Thymus (tissue), 11 donors: ENCODE results near the gene JAG2. TPM values are rescaled to one million over a fixed set of nuclear protein-coding genes. Genes with fewer than 3 reads are reported as not detected.
A peak's percentile ranks its signal among the peaks of the same experiment; 100 is the strongest.

Experiments
- DNase-seq, 9 donors: peaks; one replicate each; pipeline ENCODE4 v3.0.0-alpha.2; 2013; ENCODE audit warnings: low spot score in 9 of 9, low read depth in 6 of 9, missing footprints in 1 of 9
- H3K27ac ChIP-seq, 2 donors: one replicate each; pipeline ENCODE4 v1.5.1; 2013; ENCODE audit warnings: control low read depth in 1 of 2, low read depth in 1 of 2, low read length in 1 of 2, mild to moderate bottlenecking in 1 of 2, moderate library complexity in 1 of 2
- H3K27me3 ChIP-seq, 2 donors: one replicate each; pipeline ENCODE4 v1.5.1; 2013; ENCODE audit warnings: low read length in 1 of 2; ENCODE audit not compliant: control insufficient read depth in 2 of 2, insufficient read depth in 1 of 2
- H3K36me3 ChIP-seq, 2 donors: one replicate each; pipeline ENCODE4 v1.5.1; 2013; ENCODE audit warnings: low read length in 1 of 2, mild to moderate bottlenecking in 1 of 2, moderate library complexity in 1 of 2; ENCODE audit not compliant: control insufficient read depth in 2 of 2, insufficient read depth in 2 of 2
- H3K4me1 ChIP-seq, 2 donors: one replicate each; pipeline ENCODE4 v1.5.1; 2013; ENCODE audit warnings: low read length in 2 of 2; ENCODE audit not compliant: control insufficient read depth in 2 of 2, insufficient read depth in 2 of 2
- H3K4me3 ChIP-seq, 2 donors: one replicate each; pipeline ENCODE4 v1.5.1; 2013; ENCODE audit warnings: low read length in 2 of 2, control low read depth in 1 of 2, mild to moderate bottlenecking in 1 of 2
- H3K9me3 ChIP-seq, 2 donors: one replicate each; pipeline ENCODE4 v1.5.1; 2013; ENCODE audit warnings: low read length in 1 of 2, mild to moderate bottlenecking in 1 of 2; ENCODE audit not compliant: control insufficient read depth in 2 of 2, insufficient read depth in 1 of 2
- WGBS: extraction: QIAGEN DNeasy Blood & Tissue Kit; methylation state at CpG from one replicate; pipeline ENCODE4 v1.1.7; 2013; 5-methylcytosine and 5-hydroxymethylcytosine counted together
- polyA plus RNA-seq: library from polyadenylated mRNA; stranded (reverse); fragments of 200-250 nt; gene quantifications from one replicate; pipeline ENCODE4 v1.2.3, GENCODE V29; 2013
- total RNA-seq: library from RNA; stranded (reverse); fragments of 120-200 nt; gene quantifications from one replicate; pipeline ENCODE4 v1.2.4, GENCODE V29; 2013
- donor health status: healthy.

JAG2 gene
- total and polyA plus RNA-seq, 2 donors = 8.8 to 40.8 TPM

- Histone ChIP-seq H3K27me3 (peaks cover 48 to 55% of the 10 kb centered on the region in 2 donors), H3K4me1 (peaks cover 0 to 23% of the 10 kb centered on the region in 2 donors), H3K36me3 (no peaks in the 10 kb centered on the region), H3K9me3 (peaks cover 0 to 5% of the 10 kb centered on the region in 2 donors), H3K4me3 (no peak overlapping the region), H3K27ac (peak overlapping the region in 1 of 2 donors; percentile 32)
- DNase-seq = no peak
- WGBS = 93% methylated on average over 32 of the region's 32 CpGs
These were observed 2.7 kb downstream of the JAG2 start for GRCh38 chr14:105165761-105166485.

- peaks cover 43 to 48% of the 10 kb centered on the region in 2 donors for H3K27me3 ChIP-seq
- WGBS = 72% methylated on average over 10 of the region's 10 CpGs
- DNase-seq = no peak
- H3K4me1 ChIP-seq = peaks cover 0 to 16% of the 10 kb centered on the region in 2 donors
- no peak overlapping the region for H3K27ac ChIP-seq
- peaks cover 0 to 5% of the 10 kb centered on the region in 2 donors for H3K9me3 ChIP-seq
- H3K4me3 ChIP-seq = no peak overlapping the region
- no peaks in the 10 kb centered on the region for H3K36me3 ChIP-seq
These were observed 3.4 kb downstream of the JAG2 start for GRCh38 chr14:105165134-105165704.

- DNase-seq = no peak
- peaks cover 0 to 7% of the 10 kb centered on the region in 2 donors for H3K4me1 ChIP-seq
- H3K9me3 ChIP-seq = no peaks in the 10 kb centered on the region
- no peaks in the 10 kb centered on the region for H3K36me3 ChIP-seq
- peaks cover 25 to 33% of the 10 kb centered on the region in 2 donors for H3K27me3 ChIP-seq
- WGBS = 89% methylated on average over 18 of the region's 18 CpGs
- H3K4me3 ChIP-seq = no peak overlapping the region
- no peak overlapping the region for H3K27ac ChIP-seq
These were observed 5.4 kb downstream of the JAG2 start for GRCh38 chr14:105163040-105163742.

GRCh38 chr14:105162669-105162979 lies 6.0 kb downstream of the JAG2 start:
- Histone ChIP-seq H3K27ac (no peak overlapping the region), H3K4me3 (no peak overlapping the region), H3K9me3 (no peaks in the 10 kb centered on the region), H3K36me3 (no peaks in the 10 kb centered on the region), H3K4me1 (peaks cover 0 to 7% of the 10 kb centered on the region in 2 donors), H3K27me3 (peaks cover 20 to 29% of the 10 kb centered on the region in 2 donors)
- 92% methylated on average over 2 of the region's 2 CpGs for WGBS
- DNase-seq = no peak

GRCh38 chr14:105161964-105162668 lies 6.5 kb downstream of the JAG2 start:
- Histone ChIP-seq H3K27ac (no peak overlapping the region), H3K9me3 (no peaks in the 10 kb centered on the region)

GRCh38 chr14:105161309-105161708 lies 7.3 kb downstream of the JAG2 start:
- H3K4me1 ChIP-seq = peaks cover 0 to 7% of the 10 kb centered on the region in 2 donors
- H3K27ac ChIP-seq = no peak overlapping the region
- peaks cover 7 to 18% of the 10 kb centered on the region in 2 donors for H3K27me3 ChIP-seq
- DNase-seq = no peak
- no peaks in the 10 kb centered on the region for H3K36me3 ChIP-seq
- no peak overlapping the region for H3K4me3 ChIP-seq
- no peaks in the 10 kb centered on the region for H3K9me3 ChIP-seq
- WGBS = 86% methylated on average over 15 of the region's 15 CpGs

More at GRCh38 chr14:105161964-105162668, 6.5 kb downstream of the JAG2 start:
- Histone ChIP-seq H3K36me3 (no peaks in the 10 kb centered on the region), H3K4me3 (no peak overlapping the region), H3K27me3 (peaks cover 15 to 26% of the 10 kb centered on the region in 2 donors), H3K4me1 (peaks cover 0 to 7% of the 10 kb centered on the region in 2 donors)
- 93% methylated on average over 10 of the region's 10 CpGs for WGBS
- no peak for DNase-seq

GRCh38 chr14:105160776-105161175 lies 7.8 kb downstream of the JAG2 start:
- WGBS = 40% methylated on average over 12 of the region's 12 CpGs
- Histone ChIP-seq H3K27me3 (peaks cover 1 to 13% of the 10 kb centered on the region in 2 donors), H3K9me3 (no peaks in the 10 kb centered on the region), H3K4me1 (peaks cover 0 to 7% of the 10 kb centered on the region in 2 donors), H3K27ac (no peak overlapping the region), H3K36me3 (no peaks in the 10 kb centered on the region), H3K4me3 (no peak overlapping the region)
- no peak for DNase-seq

GRCh38 chr14:105159344-105159743 lies 9.2 kb downstream of the JAG2 start:
- Histone ChIP-seq H3K27ac (no peak overlapping the region), H3K4me3 (no peak overlapping the region), H3K36me3 (no peaks in the 10 kb centered on the region), H3K9me3 (no peaks in the 10 kb centered on the region), H3K27me3 (peaks cover 0 to 3% of the 10 kb centered on the region in 2 donors), H3K4me1 (peaks cover 0 to 2% of the 10 kb centered on the region in 2 donors)
- no peak for DNase-seq
- WGBS = 94% methylated on average over 14 of the region's 14 CpGs
